IMR-90 (cell line): ENCODE results near the gene CEP97. TPM values are rescaled to one million over a fixed set of nuclear protein-coding genes. Genes with fewer than 3 reads are reported as not detected.

Source experiments
- ATAC-seq: fragments of 200-7000 bp; cut with Tn5 transposase; 2 replicates; pipeline ENCODE4 v1.9.1; 2020; ENCODE audit warnings: low read depth, mild to moderate bottlenecking, moderate library complexity
- BruUV-seq: library from RNA; stranded (reverse); fragments of 400-500 nt; replicated peaks from 2 replicates; lab custom pipeline; 2021; lab: Mats Ljungman, UMichigan
- CTCF ChIA-PET: fragments of 300-600 bp; formaldehyde crosslinking; extraction: SDS; loops from one replicate; lab custom pipeline; 2021; ENCODE audit warnings: antibody characterized with exemption; lab: Yijun Ruan, JAX
- POLR2A ChIA-PET: fragments of 300-600 bp; sonication (Branson Sonifier 250); formaldehyde crosslinking; loops from one replicate; lab custom pipeline; 2022; ENCODE audit warnings: antibody characterized with exemption; ENCODE audit not compliant: unreplicated experiment; lab: Charles Lee
- DNase-seq: peaks from one replicate; pipeline ENCODE4 v3.0.0; 2013
- H2AFZ ChIP-seq: replicated peaks from 2 replicates; pipeline ENCODE3; 2013; ENCODE audit warnings: low read length, mild to moderate bottlenecking; ENCODE audit not compliant: poor library complexity
- H2AK5ac ChIP-seq: 2 replicates; pipeline ENCODE4 v1.6.1; 2013; ENCODE audit warnings: low read depth, low read length, inconsistent platforms
- H2AK9ac ChIP-seq: replicated peaks from 2 replicates; pipeline ENCODE3; 2013; ENCODE audit warnings: mild to moderate bottlenecking, low read depth, low read length, moderate library complexity; ENCODE audit not compliant: poor library complexity
- H2BK120ac ChIP-seq: 2 replicates; pipeline ENCODE4 v1.6.1; 2013; ENCODE audit warnings: low read depth, low read length, inconsistent platforms
- H2BK15ac ChIP-seq: 3 replicates; pipeline ENCODE4 v1.6.1; 2013; ENCODE audit warnings: low read depth, low read length, inconsistent platforms
- H2BK20ac ChIP-seq: 2 replicates; pipeline ENCODE4 v1.6.1; 2013; ENCODE audit warnings: low read depth, mild to moderate bottlenecking, inconsistent platforms, low read length, moderate library complexity
- H2BK5ac ChIP-seq: 2 replicates; pipeline ENCODE4 v1.6.1; 2013; ENCODE audit warnings: mild to moderate bottlenecking, low read depth, low read length, inconsistent platforms; ENCODE audit not compliant: poor library complexity, severe bottlenecking
- H3K14ac ChIP-seq: replicated peaks from 2 replicates; pipeline ENCODE4 v1.6.1; 2013; ENCODE audit warnings: low read depth, low read length, inconsistent platforms
- H3K18ac ChIP-seq: 2 replicates; pipeline ENCODE4 v1.6.1; 2013; ENCODE audit warnings: low read depth, low read length, control low read depth
- H3K23ac ChIP-seq: 2 replicates; pipeline ENCODE4 v1.6.1; 2013; ENCODE audit warnings: low read depth, low read length, inconsistent platforms
- H3K27ac ChIP-seq: 2 replicates; pipeline ENCODE4 v1.5.1; 2013; ENCODE audit warnings: mild to moderate bottlenecking, control low read depth, low read length; ENCODE audit not compliant: insufficient read depth
- H3K27me3 ChIP-seq: 2 replicates; pipeline ENCODE4 v1.6.1; 2013; ENCODE audit warnings: low read length; ENCODE audit not compliant: control insufficient read depth, insufficient read depth
- H3K36me3 ChIP-seq: 2 replicates; pipeline ENCODE4 v1.6.1; 2013; ENCODE audit warnings: low read length, mixed read lengths; ENCODE audit not compliant: control insufficient read depth, insufficient read depth
- H3K4ac ChIP-seq: 2 replicates; pipeline ENCODE4 v1.6.1; 2013; ENCODE audit warnings: low read depth, low read length, inconsistent platforms
- H3K4me1 ChIP-seq: 2 replicates; pipeline ENCODE4 v1.6.1; 2013; ENCODE audit warnings: low read length, mixed read lengths; ENCODE audit not compliant: control insufficient read depth, insufficient read depth
- H3K4me2 ChIP-seq: 2 replicates; pipeline ENCODE4 v1.6.1; 2013; ENCODE audit warnings: low read depth, mild to moderate bottlenecking, control low read depth, low read length, moderate library complexity
- H3K4me3 ChIP-seq: 2 replicates; pipeline ENCODE4 v1.5.1; 2013; ENCODE audit warnings: low read depth, mild to moderate bottlenecking, control low read depth, low read length, moderate library complexity; ENCODE audit not compliant: insufficient read depth
- H3K56ac ChIP-seq: 2 replicates; pipeline ENCODE4 v1.6.1; 2013; ENCODE audit warnings: low read length, inconsistent platforms; ENCODE audit not compliant: insufficient read depth; ENCODE audit errors: extremely low read depth
- H3K79me1 ChIP-seq, 2 experiments: 2 replicates each; pipeline ENCODE4 v1.6.1; 2013; ENCODE audit warnings: low read length in 2 of 2, inconsistent platforms in 1 of 2, low read depth in 1 of 2
- H3K9ac ChIP-seq: 2 replicates; pipeline ENCODE4 v1.6.1; 2013; ENCODE audit warnings: low read depth, low read length, control low read depth
- H3K9me1 ChIP-seq: 2 replicates; pipeline ENCODE4 v1.6.1; 2013; ENCODE audit warnings: low read length, inconsistent platforms; ENCODE audit not compliant: insufficient read depth
- H3K9me3 ChIP-seq: 2 replicates; pipeline ENCODE4 v1.6.1; 2013; ENCODE audit warnings: low read length; ENCODE audit not compliant: control insufficient read depth, insufficient read depth
- H4K20me1 ChIP-seq: 2 replicates; pipeline ENCODE4 v1.6.1; 2013; ENCODE audit warnings: low read length, inconsistent platforms; ENCODE audit not compliant: insufficient read depth
- H4K5ac ChIP-seq: 2 replicates; pipeline ENCODE4 v1.6.1; 2013; ENCODE audit warnings: mild to moderate bottlenecking, low read depth, low read length, control low read depth
- H4K8ac ChIP-seq, 2 experiments: 2 replicates each; pipeline ENCODE4 v1.6.1; 2013; ENCODE audit warnings: low read depth in 2 of 2, low read length in 2 of 2, control low read depth in 1 of 2, inconsistent platforms in 1 of 2
- H4K91ac ChIP-seq: 2 replicates; pipeline ENCODE4 v1.6.1; 2013; ENCODE audit warnings: low read depth, low read length, inconsistent platforms; ENCODE audit not compliant: insufficient read depth
- CEBPB ChIP-seq: IDR thresholded peaks from 2 replicates; pipeline ENCODE4 v1.6.1; 2012; ENCODE audit warnings: low read depth, low read length, improper control_type of control experiment
- CHD1 ChIP-seq: IDR thresholded peaks from 2 replicates; pipeline ENCODE4 v1.6.1; 2012; ENCODE audit warnings: low read depth, low read length, improper control_type of control experiment
- FOS ChIP-seq: fragments of 150-350 bp; IDR thresholded peaks from 2 replicates; pipeline ENCODE4 v1.6.1; 2016; ENCODE audit warnings: low read depth, low read length
- MAFK ChIP-seq: IDR thresholded peaks from 2 replicates; pipeline ENCODE4 v1.6.1; 2012; ENCODE audit warnings: low read depth, low read length, improper control_type of control experiment
- MXI1 ChIP-seq: IDR thresholded peaks from 2 replicates; pipeline ENCODE4 v1.6.1; 2012; ENCODE audit warnings: low read depth, mild to moderate bottlenecking, low read length, moderate library complexity, borderline replicate concordance
- RAD21 ChIP-seq: IDR thresholded peaks from 2 replicates; pipeline ENCODE4 v1.6.1; 2012; ENCODE audit warnings: low read length, improper control_type of control experiment
- RCOR1 ChIP-seq: IDR thresholded peaks from 2 replicates; pipeline ENCODE4 v1.6.1; 2012; ENCODE audit warnings: mild to moderate bottlenecking, low read length, improper control_type of control experiment; ENCODE audit not compliant: insufficient replicate concordance
- RFX5 ChIP-seq: IDR thresholded peaks from 2 replicates; pipeline ENCODE4 v1.8.0; 2012; ENCODE audit warnings: low read depth, mild to moderate bottlenecking, low read length, moderate library complexity
- SMC3 ChIP-seq: fragments of 150-350 bp; IDR thresholded peaks from 2 replicates; pipeline ENCODE4 v1.6.1; 2016; ENCODE audit warnings: low read depth, mild to moderate bottlenecking, antibody characterized with exemption, low read length, moderate library complexity
- WGBS, 2 experiments: methylation state at CpG; one replicate each; pipeline versions ENCODE4 v1.1.5 to v1.1.7; 2013; ENCODE audit warnings: missing lambda C conversion rate in 2 of 2; ENCODE audit not compliant: insufficient read length in 1 of 2; ENCODE audit errors: extremely low coverage in 2 of 2; 5-methylcytosine and 5-hydroxymethylcytosine counted together
- dilution Hi-C: fragments of 300-500 bp; cut with HindIII; formaldehyde crosslinking; loops from one replicate; pipeline ENCODE4 v1.14.3; 2018; ENCODE audit warnings: low sequenced_read_pairs; ENCODE audit not compliant: unreplicated experiment
- in situ Hi-C: fragments of 300-500 bp; cut with MboI; formaldehyde crosslinking; loops from 3 replicates; pipeline ENCODE4 v1.14.3; 2019; ENCODE audit warnings: low sequenced_read_pairs, inconsistent platforms, mixed read lengths
- intact Hi-C: fragments of 100-400 bp; cut with micrococcal nuclease; formaldehyde crosslinking; loops from 2 replicates; pipeline ENCODE4 v1.10.0; 2022
- polyA plus RNA-seq, 3 experiments: library from polyadenylated mRNA; depleted of rRNA; stranded (reverse); fragments of >200 nt; gene quantifications; 2 replicates each; pipeline ENCODE4 v1.2.3, GENCODE V29; 2012; ENCODE audit warnings: low replicate concordance in 1 of 3
- total RNA-seq: library from RNA; depleted of rRNA; stranded (reverse); fragments of >200 nt; gene quantifications from 2 replicates; pipeline ENCODE4 v1.2.3, GENCODE V29; 2012
- TF ChIP-seq, protein P1 (sequence below): fragments of 150-350 bp; IDR thresholded peaks from 2 replicates; pipeline ENCODE4 v1.6.1; 2017; ENCODE audit warnings: mild to moderate bottlenecking, antibody characterized with exemption, low read length, low read depth
- TF ChIP-seq, protein P2 (sequence below): conservative IDR thresholded peaks from 2 replicates; pipeline ENCODE4 v1.5.1; 2012; ENCODE audit warnings: mild to moderate bottlenecking, low read depth, low read length, improper control_type of control experiment
- TF ChIP-seq, protein P3 (sequence below): fragments of 150-350 bp; IDR thresholded peaks from 2 replicates; pipeline ENCODE4 v1.6.1; 2016; ENCODE audit warnings: low read depth, mild to moderate bottlenecking, low read length, moderate library complexity, borderline replicate concordance

Gene CEP97
- total and polyA plus RNA-seq, 2 of the 4 experiments (the other 2 are of a cell fraction) = 2.0 to 21.9 TPM

DNA sequence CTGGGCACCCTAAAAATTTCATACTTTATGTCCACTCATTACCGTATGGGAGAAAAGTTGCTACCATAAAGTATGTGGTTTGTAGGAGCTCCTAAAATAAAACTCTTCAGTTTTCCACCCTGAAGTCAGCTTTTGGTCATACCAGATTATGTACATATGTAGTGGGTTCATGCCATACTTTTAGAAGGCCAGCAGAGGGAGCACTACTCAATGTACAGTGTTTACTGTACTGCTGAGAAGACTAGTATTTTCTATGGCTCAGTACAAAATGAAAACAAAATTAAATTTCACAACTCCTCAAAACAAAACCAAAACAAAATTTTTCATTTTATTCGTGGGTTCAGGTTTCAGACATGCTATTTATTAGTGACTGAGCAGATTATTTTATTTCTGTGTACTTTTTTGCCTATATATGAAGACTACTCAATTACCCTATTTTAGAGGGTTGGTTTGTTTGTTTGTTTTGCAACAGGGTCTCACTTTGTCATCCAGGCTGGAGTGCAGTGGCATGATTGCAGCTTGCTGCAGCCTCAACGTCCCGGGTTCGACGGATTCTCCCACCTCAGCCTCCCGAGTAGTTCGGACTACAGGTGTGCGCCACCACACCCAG, 78.9 kb downstream of the CEP97 start (continued):
- peak; percentile 46 for TF ChIP-seq RAD21

DNA sequence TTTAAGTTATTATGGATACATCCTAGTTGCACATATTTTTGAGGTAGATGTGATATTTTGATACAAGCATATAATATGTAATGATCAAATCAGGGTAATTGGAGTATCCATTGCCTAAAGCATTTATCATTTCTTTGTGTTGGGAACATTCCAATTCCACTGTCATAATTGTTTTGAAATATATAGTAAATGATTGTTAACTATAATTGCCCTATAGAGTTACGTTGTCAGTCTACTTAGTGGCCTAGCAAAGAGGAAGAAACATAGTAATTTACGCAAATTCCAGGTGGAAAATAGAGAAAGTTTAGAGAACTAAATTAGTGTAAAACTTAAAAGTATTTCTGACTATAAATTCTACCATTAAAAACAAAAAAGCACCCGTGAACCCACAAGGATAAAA, 79.5 kb downstream of the CEP97 start:
- Histone ChIP-seq H2AK5ac (no peak overlapping the region), H4K8ac (no peak overlapping the region), H4K91ac (no peak overlapping the region), H3K4ac (no peak overlapping the region), H4K20me1 (0 out of 2 replicates have a peak, but pooled peaks cover 3% of the 10 kb centered on the region), H3K14ac (no peak overlapping the region), H3K9me1 (no peaks in the 10 kb centered on the region), H3K27me3 (no peaks in the 10 kb centered on the region), H3K4me3 (no peak overlapping the region), H3K23ac (no peak overlapping the region), H2BK120ac (no peak overlapping the region), H3K9ac (no peak overlapping the region), H3K27ac (no peak overlapping the region), H3K18ac (no peak overlapping the region), H3K4me1 (no peaks in the 10 kb centered on the region), H2BK20ac (no peak overlapping the region), H3K4me2 (no peak overlapping the region), H2AK9ac (no peak overlapping the region), H3K36me3 (peaks cover 18% of the 10 kb centered on the region), H3K9me3 (no peaks in the 10 kb centered on the region), H4K5ac (no peak overlapping the region), H2AFZ (no peak overlapping the region), H3K56ac (no peak overlapping the region), H2BK15ac (no peak overlapping the region), H3K79me1 (peaks cover 9 to 16% of the 10 kb centered on the region in 2 experiments), H2BK5ac (no peak overlapping the region)
- dilution Hi-C loops (loop anchor here (10.0 kb wide), 1 partner anchor 731 kb away; no protein-coding TSS in a partner anchor), in situ Hi-C loops (loop anchor here (10.0 kb wide), 1 partner anchor 731 kb away; no protein-coding TSS in a partner anchor), intact Hi-C loops (loop anchor here (2.0 kb wide), 1 partner anchor 733 kb away; no protein-coding TSS in a partner anchor)
- CTCF ChIA-PET = interaction anchor here (8.5 kb wide), 1 partner anchor 422 kb away, joined by 81 read pairs; no protein-coding TSS in a partner anchor
- no peak for ATAC-seq
- no peak for DNase-seq
- TF ChIP-seq, protein P1, sequence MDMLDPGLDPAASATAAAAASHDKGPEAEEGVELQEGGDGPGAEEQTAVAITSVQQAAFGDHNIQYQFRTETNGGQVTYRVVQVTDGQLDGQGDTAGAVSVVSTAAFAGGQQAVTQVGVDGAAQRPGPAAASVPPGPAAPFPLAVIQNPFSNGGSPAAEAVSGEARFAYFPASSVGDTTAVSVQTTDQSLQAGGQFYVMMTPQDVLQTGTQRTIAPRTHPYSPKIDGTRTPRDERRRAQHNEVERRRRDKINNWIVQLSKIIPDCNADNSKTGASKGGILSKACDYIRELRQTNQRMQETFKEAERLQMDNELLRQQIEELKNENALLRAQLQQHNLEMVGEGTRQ = no peak
- TF ChIP-seq SMC3 (no peak), FOS (no peak), MAFK (no peak), RAD21 (no peak), MXI1 (no peak), CHD1 (no peak), RCOR1 (no peak), CEBPB (no peak), RFX5 (no peak)
- TF ChIP-seq, protein P2, sequence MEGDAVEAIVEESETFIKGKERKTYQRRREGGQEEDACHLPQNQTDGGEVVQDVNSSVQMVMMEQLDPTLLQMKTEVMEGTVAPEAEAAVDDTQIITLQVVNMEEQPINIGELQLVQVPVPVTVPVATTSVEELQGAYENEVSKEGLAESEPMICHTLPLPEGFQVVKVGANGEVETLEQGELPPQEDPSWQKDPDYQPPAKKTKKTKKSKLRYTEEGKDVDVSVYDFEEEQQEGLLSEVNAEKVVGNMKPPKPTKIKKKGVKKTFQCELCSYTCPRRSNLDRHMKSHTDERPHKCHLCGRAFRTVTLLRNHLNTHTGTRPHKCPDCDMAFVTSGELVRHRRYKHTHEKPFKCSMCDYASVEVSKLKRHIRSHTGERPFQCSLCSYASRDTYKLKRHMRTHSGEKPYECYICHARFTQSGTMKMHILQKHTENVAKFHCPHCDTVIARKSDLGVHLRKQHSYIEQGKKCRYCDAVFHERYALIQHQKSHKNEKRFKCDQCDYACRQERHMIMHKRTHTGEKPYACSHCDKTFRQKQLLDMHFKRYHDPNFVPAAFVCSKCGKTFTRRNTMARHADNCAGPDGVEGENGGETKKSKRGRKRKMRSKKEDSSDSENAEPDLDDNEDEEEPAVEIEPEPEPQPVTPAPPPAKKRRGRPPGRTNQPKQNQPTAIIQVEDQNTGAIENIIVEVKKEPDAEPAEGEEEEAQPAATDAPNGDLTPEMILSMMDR = no peak
- TF ChIP-seq, protein P3, sequence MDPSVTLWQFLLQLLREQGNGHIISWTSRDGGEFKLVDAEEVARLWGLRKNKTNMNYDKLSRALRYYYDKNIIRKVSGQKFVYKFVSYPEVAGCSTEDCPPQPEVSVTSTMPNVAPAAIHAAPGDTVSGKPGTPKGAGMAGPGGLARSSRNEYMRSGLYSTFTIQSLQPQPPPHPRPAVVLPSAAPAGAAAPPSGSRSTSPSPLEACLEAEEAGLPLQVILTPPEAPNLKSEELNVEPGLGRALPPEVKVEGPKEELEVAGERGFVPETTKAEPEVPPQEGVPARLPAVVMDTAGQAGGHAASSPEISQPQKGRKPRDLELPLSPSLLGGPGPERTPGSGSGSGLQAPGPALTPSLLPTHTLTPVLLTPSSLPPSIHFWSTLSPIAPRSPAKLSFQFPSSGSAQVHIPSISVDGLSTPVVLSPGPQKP = no peak
- no CpG with 5 or more reads among the region's 3 CpGs for WGBS, 2 experiments
- POLR2A ChIA-PET = no interaction called here
- no TSS peak for BruUV-seq
